Ishikawa (cell line): ENCODE measurements around the gene ILRUN.

Source experiments
- CEBPB ChIP-seq: IDR thresholded peaks from 2 replicates; pipeline ENCODE4 v1.6.1; 2012
- CREB1 ChIP-seq: IDR thresholded peaks from 2 replicates; pipeline ENCODE4 v1.6.1; 2012; ENCODE audit warnings: low read depth
- EGR1 ChIP-seq: IDR thresholded peaks from 2 replicates; pipeline ENCODE4 v1.6.1; 2012
- EP300 ChIP-seq: IDR thresholded peaks from 2 replicates; pipeline ENCODE4 v1.6.1; 2012; ENCODE audit warnings: borderline replicate concordance
- FOXM1 ChIP-seq: IDR thresholded peaks from 2 replicates; pipeline ENCODE4 v1.6.1; 2012; ENCODE audit warnings: low read depth, borderline replicate concordance
- MAX ChIP-seq: IDR thresholded peaks from 2 replicates; pipeline ENCODE4 v1.6.1; 2012
- NFIC ChIP-seq: IDR thresholded peaks from 2 replicates; pipeline ENCODE4 v1.6.1; 2012
- RAD21 ChIP-seq: IDR thresholded peaks from 2 replicates; pipeline ENCODE4 v1.6.1; 2012; ENCODE audit warnings: low read depth
- TAF1 ChIP-seq: IDR thresholded peaks from 2 replicates; pipeline ENCODE4 v1.6.1; 2012; ENCODE audit warnings: low read depth, mild to moderate bottlenecking
- TCF12 ChIP-seq: IDR thresholded peaks from 2 replicates; pipeline ENCODE4 v1.6.1; 2012; ENCODE audit warnings: low read depth
- TEAD4 ChIP-seq: IDR thresholded peaks from 2 replicates; pipeline ENCODE4 v1.6.1; 2012
- USF1 ChIP-seq: IDR thresholded peaks from 2 replicates; pipeline ENCODE4 v1.6.1; 2012
- YY1 ChIP-seq: IDR thresholded peaks from 2 replicates; pipeline ENCODE4 v1.6.1; 2012; ENCODE audit warnings: low read depth
- ZBTB7A ChIP-seq: IDR thresholded peaks from 2 replicates; pipeline ENCODE4 v1.6.1; 2012; ENCODE audit warnings: low read depth
- TF ChIP-seq, protein P1 (sequence below): IDR thresholded peaks from 2 replicates; pipeline ENCODE4 v1.6.1; 2012; ENCODE audit warnings: low read depth, mild to moderate bottlenecking

ILRUN gene

DNA sequence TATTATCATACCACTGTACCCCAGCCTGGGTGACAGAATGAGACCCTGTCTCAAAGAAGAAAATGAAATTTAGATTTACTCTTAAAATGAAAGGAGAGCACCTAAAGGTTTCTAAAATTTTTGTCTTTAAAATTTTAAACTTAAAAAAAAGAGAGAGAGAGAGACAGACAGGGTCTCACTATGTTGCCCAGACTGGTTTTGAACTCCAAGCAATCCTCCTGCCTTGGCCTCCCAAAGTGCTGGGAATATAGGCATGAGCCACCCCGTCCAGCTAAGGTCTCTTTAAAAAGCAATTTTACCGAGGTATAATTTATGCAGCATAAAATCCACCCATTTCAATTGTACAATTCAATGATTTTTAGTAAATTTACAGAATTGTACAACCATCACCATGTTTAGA, 33.2 kb downstream of the ILRUN start:
- TF ChIP-seq EGR1 (no peak), TAF1 (no peak), YY1 (no peak), USF1 (no peak), NFIC (no peak), MAX (no peak), TEAD4 (no peak)

DNA sequence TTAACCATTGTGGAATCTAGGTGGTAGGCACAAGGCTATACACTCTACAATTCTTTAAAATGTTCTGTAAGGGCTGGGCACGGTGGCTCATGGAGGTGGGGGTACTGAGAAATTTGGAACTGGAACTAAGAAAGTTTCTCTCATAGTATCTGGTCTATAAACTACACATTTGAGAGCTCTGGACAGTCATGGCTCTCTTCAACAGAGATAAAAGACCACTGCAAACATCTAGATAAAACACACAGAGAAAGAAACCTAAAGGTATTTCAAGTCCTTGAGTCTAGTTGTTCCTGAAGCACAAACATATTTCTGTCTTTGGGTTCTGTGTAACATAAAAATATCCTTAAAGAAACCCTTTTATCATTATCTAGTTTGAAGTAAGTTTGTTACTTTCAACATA, 35.2 kb downstream of the ILRUN start:
- TF ChIP-seq FOXM1 (no peak), ZBTB7A (no peak), CEBPB (no peak), USF1 (no peak), YY1 (no peak), MAX (no peak), TAF1 (no peak), TCF12 (no peak), RAD21 (no peak), CREB1 (no peak), NFIC (no peak), EGR1 (no peak), TEAD4 (no peak), EP300 (no peak)
- TF ChIP-seq, protein P1, sequence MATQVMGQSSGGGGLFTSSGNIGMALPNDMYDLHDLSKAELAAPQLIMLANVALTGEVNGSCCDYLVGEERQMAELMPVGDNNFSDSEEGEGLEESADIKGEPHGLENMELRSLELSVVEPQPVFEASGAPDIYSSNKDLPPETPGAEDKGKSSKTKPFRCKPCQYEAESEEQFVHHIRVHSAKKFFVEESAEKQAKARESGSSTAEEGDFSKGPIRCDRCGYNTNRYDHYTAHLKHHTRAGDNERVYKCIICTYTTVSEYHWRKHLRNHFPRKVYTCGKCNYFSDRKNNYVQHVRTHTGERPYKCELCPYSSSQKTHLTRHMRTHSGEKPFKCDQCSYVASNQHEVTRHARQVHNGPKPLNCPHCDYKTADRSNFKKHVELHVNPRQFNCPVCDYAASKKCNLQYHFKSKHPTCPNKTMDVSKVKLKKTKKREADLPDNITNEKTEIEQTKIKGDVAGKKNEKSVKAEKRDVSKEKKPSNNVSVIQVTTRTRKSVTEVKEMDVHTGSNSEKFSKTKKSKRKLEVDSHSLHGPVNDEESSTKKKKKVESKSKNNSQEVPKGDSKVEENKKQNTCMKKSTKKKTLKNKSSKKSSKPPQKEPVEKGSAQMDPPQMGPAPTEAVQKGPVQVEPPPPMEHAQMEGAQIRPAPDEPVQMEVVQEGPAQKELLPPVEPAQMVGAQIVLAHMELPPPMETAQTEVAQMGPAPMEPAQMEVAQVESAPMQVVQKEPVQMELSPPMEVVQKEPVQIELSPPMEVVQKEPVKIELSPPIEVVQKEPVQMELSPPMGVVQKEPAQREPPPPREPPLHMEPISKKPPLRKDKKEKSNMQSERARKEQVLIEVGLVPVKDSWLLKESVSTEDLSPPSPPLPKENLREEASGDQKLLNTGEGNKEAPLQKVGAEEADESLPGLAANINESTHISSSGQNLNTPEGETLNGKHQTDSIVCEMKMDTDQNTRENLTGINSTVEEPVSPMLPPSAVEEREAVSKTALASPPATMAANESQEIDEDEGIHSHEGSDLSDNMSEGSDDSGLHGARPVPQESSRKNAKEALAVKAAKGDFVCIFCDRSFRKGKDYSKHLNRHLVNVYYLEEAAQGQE = no peak

DNA sequence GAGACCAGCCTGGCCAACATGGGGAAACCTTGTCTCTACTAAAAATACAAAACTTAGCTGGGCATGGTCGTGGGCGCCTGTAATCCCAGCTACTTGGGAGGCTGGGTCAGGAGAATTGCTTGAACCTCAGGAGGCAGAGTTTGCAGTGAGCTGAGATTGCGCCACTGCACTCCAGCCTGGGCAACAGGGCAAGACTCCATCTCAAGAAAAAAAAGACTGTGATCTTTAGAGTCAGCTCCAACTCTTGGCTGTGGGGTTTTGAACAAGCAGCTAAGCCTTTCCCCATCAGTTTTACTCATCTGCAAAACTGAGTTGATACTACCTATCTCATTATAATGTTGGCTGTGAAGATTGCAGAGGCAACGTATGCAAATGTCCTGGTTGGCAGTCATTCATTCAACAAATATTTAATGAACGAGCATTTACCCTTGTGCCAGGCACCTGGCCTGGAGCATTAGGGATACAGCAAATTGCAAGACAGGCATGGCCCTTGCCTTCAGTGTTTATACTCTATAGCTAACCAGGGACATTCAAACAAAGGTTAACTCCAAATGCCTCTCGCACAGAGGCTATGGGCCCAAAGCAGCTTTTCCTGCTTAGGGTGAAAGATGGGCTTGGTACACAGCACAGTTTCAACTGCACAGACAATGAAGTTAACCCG, 37.8 kb downstream of the ILRUN start:
- TF ChIP-seq EP300 (no peak), NFIC (no peak), CEBPB (peak; percentile 32; the same call in 1 of the 2 replicates), RAD21 (no peak), FOXM1 (no peak)

GRCh38 chr6:34657307-34657978, 39.1 kb downstream of the ILRUN start:
- 0 out of 2 replicates have a peak, but pooled peaks have one; percentile 21 for TF ChIP-seq TCF12
- TF ChIP-seq ZBTB7A = no peak
- TF ChIP-seq EP300 = no peak
- TF ChIP-seq NFIC = peak; percentile 61
- no peak for TF ChIP-seq RAD21

DNA sequence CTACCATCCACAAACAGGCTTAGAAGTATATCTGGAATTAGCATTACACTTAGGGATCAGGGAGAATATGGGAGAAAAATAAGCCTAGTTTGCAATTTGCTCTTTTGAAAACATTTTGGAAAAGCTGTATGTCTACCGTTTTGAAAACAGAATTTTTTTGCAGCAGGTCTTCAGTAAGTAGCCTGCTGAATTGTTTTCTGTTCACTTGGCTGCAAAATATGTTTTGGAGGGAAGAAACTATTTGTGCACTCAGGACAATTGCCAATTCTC, 39.6 kb downstream of the ILRUN start:
- TF ChIP-seq TAF1 (no peak), TEAD4 (no peak), EGR1 (no peak), RAD21 (no peak), NFIC (no peak; the same call in 1 of the 2 replicates), YY1 (no peak), MAX (no peak), FOXM1 (no peak), ZBTB7A (no peak), CEBPB (no peak), USF1 (no peak), EP300 (no peak), CREB1 (no peak), TCF12 (no peak)
- TF ChIP-seq, protein P1 = no peak
